ENCODE results near the gene CRTAC1.
"Not testable (repeated sequence)": the region's sequence is repeated elsewhere in the genome, so short reads cannot be mapped to it uniquely, and the experiment has no call there.

The CRTAC1 gene

GRCh38 chr10:97842656-97843280, 187.7 kb downstream of the CRTAC1 start:
- DNase-seq (ENCODE audit: low read depth) = no peak

GRCh38 chr10:97842114-97842513, 188.3 kb downstream of the CRTAC1 start:
- DNase-seq (ENCODE audit: low read depth) = not testable (repeated sequence)

- DNase-seq (ENCODE audit: low read depth) = not testable (repeated sequence)
Observed at GRCh38 chr10:97841166-97841565, 189.3 kb downstream of the CRTAC1 start.

- DNase-seq (ENCODE audit: low read depth) = no peak
Observed at GRCh38 chr10:97838091-97838490, 192.3 kb downstream of the CRTAC1 start.

- no peak for DNase-seq (ENCODE audit: low read depth)
Observed at GRCh38 chr10:97836446-97836845, 194.0 kb downstream of the CRTAC1 start.

- DNase-seq (ENCODE audit: low read depth) = no peak
Observed at GRCh38 chr10:97831259-97831658, 199.2 kb downstream of the CRTAC1 start.

GRCh38 chr10:97830064-97830463, 200.4 kb downstream of the CRTAC1 start:
- no peak for DNase-seq (ENCODE audit: low read depth)

- DNase-seq (ENCODE audit: low read depth) = no peak
Observed at GRCh38 chr10:97828721-97829120, 201.7 kb downstream of the CRTAC1 start.

GRCh38 chr10:97827702-97828291, 202.6 kb downstream of the CRTAC1 start:
- no peak for DNase-seq (ENCODE audit: low read depth)

- DNase-seq (ENCODE audit: low read depth) = no peak
Observed at GRCh38 chr10:97826892-97827291, 203.5 kb downstream of the CRTAC1 start.

GRCh38 chr10:97825020-97825760, 205.2 kb downstream of the CRTAC1 start:
- no peak for DNase-seq (ENCODE audit: low read depth)

GRCh38 chr10:97823734-97824133, 206.7 kb downstream of the CRTAC1 start:
- no peak for DNase-seq (ENCODE audit: low read depth)

- DNase-seq (ENCODE audit: low read depth) = no peak
Observed at GRCh38 chr10:97822261-97822687, 208.1 kb downstream of the CRTAC1 start.

- DNase-seq (ENCODE audit: low read depth) = no peak
Observed at GRCh38 chr10:97821308-97822038, 208.9 kb downstream of the CRTAC1 start.

- DNase-seq (ENCODE audit: low read depth) = no peak
Observed at GRCh38 chr10:97820096-97820704, 210.2 kb downstream of the CRTAC1 start.

- no peak for DNase-seq (ENCODE audit: low read depth)
Observed at GRCh38 chr10:97818572-97818971, 211.8 kb downstream of the CRTAC1 start.

GRCh38 chr10:97816609-97817008, 213.8 kb downstream of the CRTAC1 start:
- DNase-seq (ENCODE audit: low read depth) = no peak
